GM18873 (cell line): ENCODE measurements around the gene PLCL2.
"Not testable (repeated sequence)": the region's sequence is repeated elsewhere in the genome, so short reads cannot be mapped to it uniquely, and the experiment has no call there.

Experiments used
- ATAC-seq: cut with Tn5 transposase; IDR thresholded peaks from one replicate; pipeline ENCODE4 v1.9.1; 2021; ENCODE audit warnings: mild to moderate bottlenecking, moderate library complexity, moderate number of reproducible peaks; ENCODE audit not compliant: unreplicated experiment, low FRiP score

PLCL2 gene

GRCh38 chr3:17094551-17094950 lies 209.8 kb downstream of the PLCL2 start:
- ATAC-seq: no peak

- no peak for ATAC-seq
Observed at GRCh38 chr3:17103579-17103978, 218.8 kb downstream of the PLCL2 start.

GRCh38 chr3:17106801-17107200 lies 222.0 kb downstream of the PLCL2 start:
- not testable (repeated sequence) for ATAC-seq

GRCh38 chr3:17110660-17111396 lies 226.1 kb downstream of the PLCL2 start:
- ATAC-seq: no peak

- ATAC-seq: no peak
Observed at GRCh38 chr3:17111586-17111985, 226.8 kb downstream of the PLCL2 start.

- no peak for ATAC-seq
Observed at GRCh38 chr3:17115186-17115585, 230.4 kb downstream of the PLCL2 start.

GRCh38 chr3:17116007-17116600 lies 231.3 kb downstream of the PLCL2 start:
- no peak for ATAC-seq

GRCh38 chr3:17118771-17119170 lies 234.0 kb downstream of the PLCL2 start:
- no peak for ATAC-seq

- no peak for ATAC-seq
Observed at GRCh38 chr3:17119201-17120072, 234.7 kb downstream of the PLCL2 start.

- no peak for ATAC-seq
Observed at GRCh38 chr3:17120115-17120514, 235.4 kb downstream of the PLCL2 start.

GRCh38 chr3:17121336-17121735 lies 236.6 kb downstream of the PLCL2 start:
- no peak for ATAC-seq

GRCh38 chr3:17122758-17123157 lies 238.0 kb downstream of the PLCL2 start:
- ATAC-seq: no peak

- ATAC-seq: no peak
Observed at GRCh38 chr3:17125738-17126442, 241.1 kb downstream of the PLCL2 start.

GRCh38 chr3:17128671-17129070 lies 243.9 kb downstream of the PLCL2 start:
- ATAC-seq: not testable (repeated sequence)

- no peak for ATAC-seq
Observed at GRCh38 chr3:17129556-17129955, 244.8 kb downstream of the PLCL2 start.

GRCh38 chr3:17130956-17131355 lies 246.2 kb downstream of the PLCL2 start:
- ATAC-seq: no peak

- no peak for ATAC-seq
Observed at GRCh38 chr3:17132286-17133115, 247.7 kb downstream of the PLCL2 start.

GRCh38 chr3:17133632-17134545 lies 249.1 kb downstream of the PLCL2 start:
- no peak for ATAC-seq

GRCh38 chr3:17135696-17136095 lies 250.9 kb downstream of the PLCL2 start:
- ATAC-seq: no peak
